PC-3 (cell line): ENCODE results near the gene CDHR3. TPM values are rescaled to one million over a fixed set of nuclear protein-coding genes. Genes with fewer than 3 reads are reported as not detected.

Experiments used
- ATAC-seq: fragments of 200-7000 bp; cut with Tn5 transposase; 2 replicates; pipeline ENCODE4 v1.9.1; 2020; ENCODE audit warnings: mild to moderate bottlenecking, moderate library complexity
- BruUV-seq: library from RNA; stranded (reverse); fragments of 400-500 nt; replicated peaks from 2 replicates; lab custom pipeline; 2021; lab: Mats Ljungman, UMichigan
- CTCF ChIA-PET: fragments of 300-600 bp; sonication (Branson Sonifier 250); formaldehyde crosslinking; loops from one replicate; lab custom pipeline; 2022; ENCODE audit warnings: antibody characterized with exemption; lab: Charles Lee
- POLR2A ChIA-PET: fragments of 300-600 bp; sonication (Branson Sonifier 250); formaldehyde crosslinking; loops from one replicate; lab custom pipeline; 2022; ENCODE audit warnings: antibody characterized with exemption; ENCODE audit not compliant: unreplicated experiment; lab: Charles Lee
- DNase-seq: peaks from one replicate; pipeline ENCODE4 v3.0.0-alpha.2; 2015
- H2AFZ ChIP-seq: fragments of 300-600 bp; sonication (generic); 2 replicates; pipeline ENCODE4 v1.6.0; 2016; ENCODE audit warnings: antibody characterized with exemption, low read length
- H3F3A ChIP-seq: fragments of 300-600 bp; sonication (generic); one replicate; pipeline ENCODE4 v1.6.0; 2017; ENCODE audit warnings: antibody characterized with exemption, low read length, control low read depth, mild to moderate bottlenecking; ENCODE audit not compliant: unreplicated experiment
- H3K27ac ChIP-seq: fragments of 300-600 bp; sonication (generic); 2 replicates; pipeline ENCODE4 v1.5.1; 2016; ENCODE audit warnings: mild to moderate bottlenecking, low read length
- H3K27me3 ChIP-seq: fragments of 300-600 bp; sonication (generic); 2 replicates; pipeline ENCODE4 v1.6.1; 2016; ENCODE audit warnings: low read length, mixed read lengths
- H3K36me3 ChIP-seq: fragments of 300-600 bp; sonication (generic); 2 replicates; pipeline ENCODE4 v1.6.1; 2016; ENCODE audit warnings: low read depth, mixed run types, low read length, mixed read lengths
- H3K4me1 ChIP-seq: fragments of 300-600 bp; sonication (generic); 2 replicates; pipeline ENCODE4 v1.5.1; 2016; ENCODE audit warnings: low read length; ENCODE audit not compliant: insufficient read depth
- H3K4me2 ChIP-seq: fragments of 300-600 bp; sonication (generic); 2 replicates; pipeline ENCODE4 v1.6.0; 2016; ENCODE audit warnings: low read length
- H3K4me3 ChIP-seq: fragments of 300-600 bp; sonication (generic); 2 replicates; pipeline ENCODE4 v1.5.1; 2016; ENCODE audit warnings: mild to moderate bottlenecking, low read length, mixed read lengths
- H3K79me2 ChIP-seq: fragments of 300-600 bp; sonication (generic); 2 replicates; pipeline ENCODE4 v1.6.1; 2017; ENCODE audit warnings: low read length, mixed read lengths
- H3K9ac ChIP-seq: fragments of 300-600 bp; sonication (generic); 2 replicates; pipeline ENCODE4 v1.6.0; 2016; ENCODE audit warnings: mild to moderate bottlenecking, low read length
- H3K9me2 ChIP-seq: fragments of 300-600 bp; sonication (generic); replicated peaks from 2 replicates; pipeline ENCODE4 v1.6.1; 2016; ENCODE audit warnings: mixed run types, low read length, mixed read lengths
- H3K9me3 ChIP-seq: fragments of 300-600 bp; sonication (generic); 2 replicates; pipeline ENCODE4 v1.6.1; 2016; ENCODE audit warnings: low read length, mixed read lengths
- H4K20me1 ChIP-seq: fragments of 300-600 bp; sonication (generic); 2 replicates; pipeline ENCODE4 v1.6.1; 2016; ENCODE audit warnings: low read length, mixed read lengths
- CTCF ChIP-seq: fragments of 300-600 bp; sonication (generic); conservative IDR thresholded peaks from 2 replicates; pipeline ENCODE4 v1.5.1; 2017; ENCODE audit warnings: antibody characterized with exemption, low read depth, mild to moderate bottlenecking, low read length
- EZH2 ChIP-seq: fragments of 300-600 bp; sonication (generic); IDR thresholded peaks from one replicate; pipeline ENCODE4 v1.6.1; 2017; ENCODE audit warnings: antibody characterized with exemption, mild to moderate bottlenecking, low read length; ENCODE audit not compliant: unreplicated experiment
- EZH2phosphoT487 ChIP-seq: fragments of 300-600 bp; sonication (generic); IDR thresholded peaks from 2 replicates; pipeline ENCODE4 v1.6.1; 2018; ENCODE audit warnings: mild to moderate bottlenecking, antibody characterized with exemption, low read length, borderline replicate concordance
- intact Hi-C: fragments of 100-400 bp; cut with micrococcal nuclease; formaldehyde crosslinking; loops from 2 replicates; pipeline ENCODE4 v1.9.0; 2023
- total RNA-seq: library from RNA; depleted of rRNA; stranded (reverse); fragments of >200 nt; gene quantifications from 2 replicates; pipeline ENCODE4 v1.2.3, GENCODE V29; 2014

CDHR3 gene
- total RNA-seq, 1 experiment from 2014 or later: 9.8 TPM

DNA sequence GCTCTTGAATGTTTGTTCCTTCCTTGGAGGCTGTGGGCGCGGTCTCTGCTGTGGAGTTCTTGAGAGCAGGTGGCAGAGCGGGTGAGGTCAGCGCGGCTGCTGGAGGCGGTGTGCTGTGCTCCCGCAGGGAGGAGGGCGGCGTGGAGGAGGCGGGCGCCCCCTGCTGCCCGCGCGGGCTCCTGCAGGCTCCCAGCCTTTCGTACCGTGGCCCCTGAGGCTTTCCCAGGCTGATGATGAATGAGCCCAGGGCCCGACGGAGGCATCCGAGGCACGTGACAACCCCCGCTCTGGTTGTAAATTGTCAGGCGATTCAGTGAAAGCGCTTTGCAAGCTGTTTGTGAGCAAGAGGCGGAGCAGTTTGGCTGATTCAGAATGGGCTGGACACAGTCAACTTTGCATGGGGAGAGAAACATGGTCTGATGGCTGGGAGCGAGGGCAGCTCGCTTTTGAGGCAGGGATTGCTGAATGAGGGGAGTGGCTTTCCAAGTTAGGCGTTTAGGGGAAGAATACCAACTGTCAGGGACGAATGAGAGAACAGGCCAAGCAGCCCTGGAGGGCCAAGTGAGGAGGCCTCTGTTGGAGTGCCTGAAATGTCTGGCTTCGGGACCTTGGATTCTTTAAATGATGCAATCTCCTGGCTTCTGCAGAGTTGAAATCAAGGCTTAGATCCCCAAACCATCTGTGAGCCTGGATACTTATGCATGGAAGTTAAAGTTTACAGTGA is 46.6 kb downstream of the CDHR3 start:
- no TSS peak for BruUV-seq
- Histone ChIP-seq H4K20me1 (no peaks in the 10 kb centered on the region), H3K79me2 (no peaks in the 10 kb centered on the region), H3K4me2 (peak overlapping the region; percentile 44), H3K4me1 (no peaks in the 10 kb centered on the region), H3K4me3 (no peak overlapping the region), H3K27me3 (no peaks in the 10 kb centered on the region), H2AFZ (peak overlapping the region; percentile 36), H3K9me2 (no peaks in the 10 kb centered on the region), H3K9me3 (no peaks in the 10 kb centered on the region), H3F3A (no peaks in the 10 kb centered on the region), H3K27ac (no peak overlapping the region), H3K9ac (no peak overlapping the region), H3K36me3 (no peaks in the 10 kb centered on the region)
- ATAC-seq: peak; percentile 99
- ChIA-PET CTCF (no interaction called here), POLR2A (interaction anchor here (0.6 kb wide), 1 partner anchor 113 kb away, joined by 7 read pairs; no protein-coding TSS in a partner anchor)
- TF ChIP-seq EZH2 (no peak), CTCF (peak; percentile 99)
- peak; percentile 91 for DNase-seq
- intact Hi-C loops: loop anchor here (1.0 to 2.0 kb wide), 5 partner anchors 33 to 357 kb away; no protein-coding TSS in a partner anchor

GRCh38 chr7:106010331-106010730 is 47.3 kb downstream of the CDHR3 start:
- no peak overlapping the region for H3K4me2 ChIP-seq
- no peaks in the 10 kb centered on the region for H3K79me2 ChIP-seq
- TF ChIP-seq EZH2 (no peak), CTCF (no peak), EZH2phosphoT487 (no peak)
- no peak overlapping the region for H3K27ac ChIP-seq
- H3K9me2 ChIP-seq: no peaks in the 10 kb centered on the region
- no peak overlapping the region for H3K4me3 ChIP-seq
- ChIA-PET POLR2A (no interaction called here), CTCF (no interaction called here)
- no peaks in the 10 kb centered on the region for H3K27me3 ChIP-seq
- no peak overlapping the region for H3K9ac ChIP-seq
- H3F3A ChIP-seq: no peaks in the 10 kb centered on the region
- no peaks in the 10 kb centered on the region for H3K9me3 ChIP-seq
- no peaks in the 10 kb centered on the region for H3K4me1 ChIP-seq
- no peaks in the 10 kb centered on the region for H3K36me3 ChIP-seq
- BruUV-seq: no TSS peak
- ATAC-seq: no peak
- intact Hi-C loops: no loop called here
- DNase-seq: no peak
- no peak overlapping the region for H2AFZ ChIP-seq
- H4K20me1 ChIP-seq: no peaks in the 10 kb centered on the region

DNA sequence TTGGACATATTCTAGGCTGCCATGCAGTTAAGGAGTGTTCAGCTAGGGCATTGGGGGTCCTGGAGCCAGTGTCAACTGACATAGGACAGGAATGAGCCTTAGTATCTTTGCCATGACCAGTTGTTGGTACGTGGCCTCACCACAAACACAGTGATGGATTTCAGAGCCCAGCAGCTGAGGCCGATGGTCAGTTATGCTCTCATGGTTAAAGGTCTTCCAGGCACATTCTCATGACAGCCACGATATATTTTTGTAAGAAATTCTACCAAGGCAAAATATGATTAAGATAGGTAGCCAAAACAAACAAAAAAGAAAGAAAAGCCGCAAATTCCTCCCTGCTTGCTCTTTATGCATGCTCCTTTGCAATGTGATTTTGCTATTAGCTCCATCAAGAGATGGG is 47.8 kb downstream of the CDHR3 start:
- ATAC-seq (no peak), DNase-seq (no peak)
- Histone ChIP-seq H3K9ac (no peak overlapping the region), H3K4me2 (no peak overlapping the region), H3K27ac (no peak overlapping the region), H3K9me3 (no peaks in the 10 kb centered on the region), H3K4me1 (no peaks in the 10 kb centered on the region), H4K20me1 (no peaks in the 10 kb centered on the region), H3K79me2 (no peaks in the 10 kb centered on the region), H3K4me3 (no peak overlapping the region), H3K27me3 (no peaks in the 10 kb centered on the region), H3K9me2 (no peaks in the 10 kb centered on the region), H2AFZ (no peak overlapping the region), H3K36me3 (no peaks in the 10 kb centered on the region), H3F3A (no peaks in the 10 kb centered on the region)
- ChIA-PET CTCF (no interaction called here), POLR2A (no interaction called here)
- BruUV-seq: no TSS peak
- TF ChIP-seq EZH2: no peak
- no peak for TF ChIP-seq EZH2phosphoT487
- TF ChIP-seq CTCF: no peak
- intact Hi-C loops: no loop called here
